Lower leg skin (tissue), 4 donors: Measurements from ENCODE around the gene D2HGDH. TPM values are rescaled to one million over a fixed set of nuclear protein-coding genes. Genes with fewer than 3 reads are reported as not detected.

Experiments used
- DNase-seq, 2 donors: peaks; one replicate each; pipeline ENCODE4 v3.0.0-alpha.2; 2019; ENCODE audit warnings: low spot score in 2 of 2
- H3K4me3 ChIP-seq: fragments of 200-600 bp; sonication (generic); 2 replicates; pipeline ENCODE4 v1.5.1; 2017; ENCODE audit warnings: mild to moderate bottlenecking, low read depth; ENCODE audit not compliant: poor library complexity, severe bottlenecking
- CTCF ChIP-seq, 3 donors: fragments of 450-650 bp; IDR thresholded peaks; one replicate each; pipeline ENCODE4 v1.5.1; 2016; ENCODE audit warnings: antibody characterized with exemption in 3 of 3, mild to moderate bottlenecking in 3 of 3, moderate library complexity in 2 of 3
- POLR2A ChIP-seq, 2 donors: fragments of 450-650 bp; IDR thresholded peaks; one replicate each; pipeline ENCODE4 v1.6.1; 2016 to 2017; ENCODE audit warnings: antibody characterized with exemption in 2 of 2, mild to moderate bottlenecking in 1 of 2, moderate library complexity in 1 of 2
- WGBS, 2 donors: methylation state at CpG; one replicate each; pipeline ENCODE4 v1.1.5; 2018; 5-methylcytosine and 5-hydroxymethylcytosine counted together
- intact Hi-C: fragments of 100-400 bp; cut with DNase I; formaldehyde crosslinking; loops from one replicate; pipeline ENCODE4 v1.15.0; 2023; ENCODE audit warnings: low total_unique reads
- total RNA-seq, 4 donors: library from RNA; depleted of rRNA; stranded (reverse); fragments of >200 nt; gene quantifications; one replicate each; pipeline ENCODE4 v1.1.0, GENCODE V29; 2016

The D2HGDH gene
- total RNA-seq, 4 donors from 2014 or later: 34.8 to 65.1 (median 48.2) TPM

GRCh38 chr2:241768251-241768711 lies 33.9 kb downstream of the D2HGDH start:
- intact Hi-C loops: no loop called here
- DNase-seq: peak in 1 of 2 donors; percentile 73
- WGBS, 2 donors: 84 to 86% methylated on average over 18 to 21 of the region's 29 CpGs
- no peak overlapping the region for H3K4me3 ChIP-seq
- TF ChIP-seq POLR2A (IDR thresholded peaks at IDR 0.05) (no peak), CTCF (IDR thresholded peaks at IDR 0.05) (no peak)

DNA sequence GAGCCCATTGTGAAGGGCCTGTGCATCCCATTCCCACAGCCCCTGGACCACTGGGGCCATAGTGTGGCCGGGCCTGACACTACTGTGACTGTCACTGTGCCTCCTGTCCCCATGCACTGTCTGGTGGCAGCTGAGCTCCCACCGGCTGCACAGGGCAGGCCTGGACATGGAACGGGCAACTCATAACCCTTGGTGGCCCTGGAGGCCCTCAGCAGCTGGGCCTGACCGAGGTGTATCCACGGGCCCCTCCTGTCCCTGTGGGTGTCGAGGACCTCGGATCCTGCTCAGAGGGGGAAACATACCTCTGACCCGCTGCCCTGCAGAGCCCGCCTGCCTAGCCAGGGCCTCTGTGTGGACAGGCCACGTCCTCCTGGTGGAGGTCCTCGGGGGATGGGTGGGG lies 34.4 kb downstream of the D2HGDH start:
- WGBS, 2 donors: 91 to 92% methylated on average over 8 to 9 of the region's 11 CpGs
- TF ChIP-seq CTCF (IDR thresholded peaks at IDR 0.05): no peak
- TF ChIP-seq POLR2A (IDR thresholded peaks at IDR 0.05): no peak
- intact Hi-C loops: no loop called here
- DNase-seq: peak in 1 of 2 donors; percentile 74
- no peak overlapping the region for H3K4me3 ChIP-seq

GRCh38 chr2:241769819-241770184 lies 35.4 kb downstream of the D2HGDH start:
- intact Hi-C loops: no loop called here
- H3K4me3 ChIP-seq: no peak overlapping the region
- peak in 1 of 2 donors; percentile 80 for DNase-seq
- 96 to 99% methylated on average over 4 to 12 of the region's 13 CpGs for WGBS, 2 donors
- no peak for TF ChIP-seq CTCF (IDR thresholded peaks at IDR 0.05)
- no peak for TF ChIP-seq POLR2A (IDR thresholded peaks at IDR 0.05)

DNA sequence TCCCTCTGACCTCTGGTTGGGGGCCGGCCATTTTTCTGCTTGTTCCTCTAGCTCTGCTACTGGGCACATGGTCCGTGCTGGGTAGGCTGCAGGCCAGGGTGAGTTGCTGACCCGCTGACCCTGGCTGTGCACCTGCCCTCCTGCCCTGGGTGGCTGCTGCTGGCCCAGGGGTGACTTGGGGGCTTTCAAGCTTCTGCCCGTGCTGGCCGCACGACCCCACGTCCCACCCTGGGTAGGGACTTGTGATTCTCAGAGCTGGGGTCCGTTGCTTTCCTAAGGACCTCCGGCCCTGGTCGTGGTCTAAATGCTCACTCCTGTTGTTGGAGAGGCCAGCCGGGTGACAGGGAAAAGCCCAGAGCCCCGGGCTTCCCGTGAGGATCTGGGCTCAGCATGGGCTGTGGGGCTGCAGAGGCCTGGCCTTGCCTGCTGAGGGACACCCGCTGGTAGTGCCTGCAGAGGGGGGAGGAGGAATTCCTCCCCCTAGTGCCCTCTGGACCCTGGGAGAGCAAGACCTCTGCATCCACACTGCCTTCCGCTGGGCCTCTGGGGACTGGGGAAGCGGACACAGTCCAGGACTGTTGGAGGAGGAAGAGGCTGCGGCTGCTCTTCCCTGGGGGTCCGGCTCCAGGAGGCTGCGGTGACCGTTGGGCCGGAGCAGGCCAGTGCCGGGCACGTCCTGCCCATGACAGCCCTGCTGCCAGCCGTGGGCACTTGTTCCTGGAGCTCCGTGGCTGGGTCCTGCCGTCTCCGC lies 35.9 kb downstream of the D2HGDH start:
- DNase-seq: peak in 1 of 2 donors; percentile 83
- no peak for TF ChIP-seq CTCF (IDR thresholded peaks at IDR 0.05)
- TF ChIP-seq POLR2A (IDR thresholded peaks at IDR 0.05): no peak
- H3K4me3 ChIP-seq: no peak overlapping the region
- intact Hi-C loops: no loop called here
- 69 to 85% methylated on average over 20 to 23 of the region's 27 CpGs for WGBS, 2 donors

- WGBS, 2 donors: 89 to 92% methylated on average over 12 of the region's 12 CpGs
Observed at GRCh38 chr2:241770936-241771285, 36.5 kb downstream of the D2HGDH start.

More at GRCh38 chr2:241770936-241771285, 36.5 kb downstream of the D2HGDH start:
- H3K4me3 ChIP-seq: no peak overlapping the region
- no peak for TF ChIP-seq POLR2A (IDR thresholded peaks at IDR 0.05)
- no peak for TF ChIP-seq CTCF (IDR thresholded peaks at IDR 0.05)
- intact Hi-C loops: no loop called here
- no peak for DNase-seq
